HEK293 (cell line): Measurements from ENCODE around the gene RXYLT1.

ENCODE experiments used
- GFI1B ChIP-seq: fragments of 450-650 bp; formaldehyde crosslinking; IDR thresholded peaks from 2 replicates; pipeline ENCODE4 v1.5.1; 2016; ENCODE audit warnings: missing biosample characterization, missing genetic modification characterization
- HOXA7 ChIP-seq: sonication (generic); formaldehyde crosslinking; IDR thresholded peaks from 2 replicates; pipeline ENCODE4 v1.8.1; 2022; ENCODE audit warnings: missing genetic modification reagents, borderline replicate concordance
- IKZF3 ChIP-seq: fragments of 450-650 bp; IDR thresholded peaks from 2 replicates; pipeline ENCODE4 v1.5.0; 2018; ENCODE audit warnings: missing biosample characterization, mild to moderate bottlenecking, missing genetic modification characterization, moderate library complexity
- KLF10 ChIP-seq: fragments of 450-650 bp; IDR thresholded peaks from 2 replicates; pipeline ENCODE4 v1.5.1; 2018; ENCODE audit warnings: missing biosample characterization, mild to moderate bottlenecking, missing genetic modification characterization
- OSR2 ChIP-seq: fragments of 450-650 bp; formaldehyde crosslinking; IDR thresholded peaks from 2 replicates; pipeline ENCODE4 v1.5.1; 2016; ENCODE audit warnings: missing biosample characterization, missing genetic modification characterization
- SALL2 ChIP-seq: fragments of 450-650 bp; formaldehyde crosslinking; IDR thresholded peaks from 2 replicates; pipeline ENCODE4 v1.5.0; 2017; ENCODE audit warnings: missing biosample characterization, mild to moderate bottlenecking, missing genetic modification characterization, borderline replicate concordance
- ZBTB8A ChIP-seq: fragments of 450-650 bp; formaldehyde crosslinking; IDR thresholded peaks from 2 replicates; pipeline ENCODE4 v1.5.1; 2016; ENCODE audit warnings: missing biosample characterization, missing genetic modification characterization
- ZEB2 ChIP-seq: fragments of 450-650 bp; formaldehyde crosslinking; IDR thresholded peaks from 2 replicates; pipeline ENCODE4 v1.5.1; 2016; ENCODE audit warnings: missing biosample characterization, missing genetic modification characterization
- ZNF114 ChIP-seq: fragments of 450-650 bp; formaldehyde crosslinking; IDR thresholded peaks from 2 replicates; pipeline ENCODE4 v1.5.0; 2017; ENCODE audit warnings: missing biosample characterization, missing genetic modification characterization
- ZNF138 ChIP-seq: fragments of 450-650 bp; formaldehyde crosslinking; IDR thresholded peaks from 2 replicates; pipeline ENCODE4 v1.5.1; 2016; ENCODE audit warnings: missing biosample characterization, missing genetic modification characterization, borderline replicate concordance
- ZNF23 ChIP-seq: fragments of 450-650 bp; formaldehyde crosslinking; IDR thresholded peaks from 2 replicates; pipeline ENCODE4 v1.5.1; 2016; ENCODE audit warnings: missing biosample characterization, missing genetic modification characterization, borderline replicate concordance
- ZNF239 ChIP-seq: fragments of 450-650 bp; formaldehyde crosslinking; IDR thresholded peaks from 2 replicates; pipeline ENCODE4 v1.5.1; 2016; ENCODE audit warnings: missing biosample characterization, missing genetic modification characterization
- ZNF24 ChIP-seq: fragments of 450-650 bp; formaldehyde crosslinking; IDR thresholded peaks from 2 replicates; pipeline ENCODE4 v1.5.1; 2016; ENCODE audit warnings: missing biosample characterization, missing genetic modification characterization
- ZNF311 ChIP-seq: fragments of 450-650 bp; formaldehyde crosslinking; IDR thresholded peaks from 2 replicates; pipeline ENCODE4 v1.5.1; 2017; ENCODE audit warnings: missing biosample characterization, missing genetic modification characterization, borderline replicate concordance
- ZNF335 ChIP-seq: fragments of 450-650 bp; formaldehyde crosslinking; conservative IDR thresholded peaks from 2 replicates; pipeline ENCODE4 v1.5.1; 2016; ENCODE audit warnings: missing biosample characterization, missing genetic modification characterization
- ZNF521 ChIP-seq: fragments of 450-650 bp; formaldehyde crosslinking; IDR thresholded peaks from 2 replicates; pipeline ENCODE4 v1.5.1; 2017; ENCODE audit warnings: missing biosample characterization, mild to moderate bottlenecking, missing genetic modification characterization
- ZNF530 ChIP-seq: fragments of 450-650 bp; formaldehyde crosslinking; IDR thresholded peaks from 2 replicates; pipeline ENCODE4 v1.5.1; 2016; ENCODE audit warnings: low read depth, missing biosample characterization, missing genetic modification characterization
- ZNF544 ChIP-seq: fragments of 450-650 bp; formaldehyde crosslinking; IDR thresholded peaks from 2 replicates; pipeline ENCODE4 v1.5.0; 2017; ENCODE audit warnings: missing biosample characterization, missing genetic modification characterization
- ZNF548 ChIP-seq: fragments of 450-650 bp; formaldehyde crosslinking; IDR thresholded peaks from 2 replicates; pipeline ENCODE4 v1.5.1; 2016; ENCODE audit warnings: missing biosample characterization, missing genetic modification characterization
- ZNF561 ChIP-seq: fragments of 450-650 bp; IDR thresholded peaks from 2 replicates; pipeline ENCODE4 v1.5.1; 2018; ENCODE audit warnings: missing biosample characterization, missing genetic modification characterization, borderline replicate concordance
- ZNF670 ChIP-seq: fragments of 450-650 bp; formaldehyde crosslinking; IDR thresholded peaks from 2 replicates; pipeline ENCODE4 v1.5.1; 2016; ENCODE audit warnings: missing biosample characterization, missing genetic modification characterization, low read depth
- ZNF792 ChIP-seq: fragments of 450-650 bp; formaldehyde crosslinking; IDR thresholded peaks from 2 replicates; pipeline ENCODE4 v1.5.1; 2016; ENCODE audit warnings: missing biosample characterization, missing genetic modification characterization
- TF ChIP-seq, protein P1 (sequence below): fragments of 450-650 bp; formaldehyde crosslinking; IDR thresholded peaks from 2 replicates; pipeline ENCODE4 v1.5.1; 2016; ENCODE audit warnings: missing biosample characterization, missing genetic modification characterization
- TF ChIP-seq, protein P2 (sequence below): fragments of 450-650 bp; formaldehyde crosslinking; IDR thresholded peaks from 2 replicates; pipeline ENCODE4 v1.5.1; 2016; ENCODE audit warnings: missing biosample characterization, missing genetic modification characterization
- TF ChIP-seq, protein P3 (sequence below): fragments of 450-650 bp; formaldehyde crosslinking; IDR thresholded peaks from 2 replicates; pipeline ENCODE4 v1.5.1; 2016; ENCODE audit warnings: missing biosample characterization, missing genetic modification characterization
- TF ChIP-seq, protein P4 (sequence below): fragments of 450-650 bp; formaldehyde crosslinking; IDR thresholded peaks from 2 replicates; pipeline ENCODE4 v1.5.1; 2016; ENCODE audit warnings: missing biosample characterization, missing genetic modification characterization
- TF ChIP-seq, protein P5 (sequence below): fragments of 450-650 bp; formaldehyde crosslinking; IDR thresholded peaks from 2 replicates; pipeline ENCODE4 v1.5.1; 2016; ENCODE audit warnings: missing biosample characterization, missing genetic modification characterization
- TF ChIP-seq, protein P6 (sequence below): fragments of 450-650 bp; formaldehyde crosslinking; IDR thresholded peaks from 2 replicates; pipeline ENCODE4 v1.5.1; 2017; ENCODE audit warnings: missing biosample characterization, missing genetic modification characterization
- TF ChIP-seq, protein P7 (sequence below): fragments of 450-650 bp; formaldehyde crosslinking; IDR thresholded peaks from 2 replicates; pipeline ENCODE4 v1.5.1; 2017; ENCODE audit warnings: missing biosample characterization, missing genetic modification characterization

The RXYLT1 gene

DNA sequence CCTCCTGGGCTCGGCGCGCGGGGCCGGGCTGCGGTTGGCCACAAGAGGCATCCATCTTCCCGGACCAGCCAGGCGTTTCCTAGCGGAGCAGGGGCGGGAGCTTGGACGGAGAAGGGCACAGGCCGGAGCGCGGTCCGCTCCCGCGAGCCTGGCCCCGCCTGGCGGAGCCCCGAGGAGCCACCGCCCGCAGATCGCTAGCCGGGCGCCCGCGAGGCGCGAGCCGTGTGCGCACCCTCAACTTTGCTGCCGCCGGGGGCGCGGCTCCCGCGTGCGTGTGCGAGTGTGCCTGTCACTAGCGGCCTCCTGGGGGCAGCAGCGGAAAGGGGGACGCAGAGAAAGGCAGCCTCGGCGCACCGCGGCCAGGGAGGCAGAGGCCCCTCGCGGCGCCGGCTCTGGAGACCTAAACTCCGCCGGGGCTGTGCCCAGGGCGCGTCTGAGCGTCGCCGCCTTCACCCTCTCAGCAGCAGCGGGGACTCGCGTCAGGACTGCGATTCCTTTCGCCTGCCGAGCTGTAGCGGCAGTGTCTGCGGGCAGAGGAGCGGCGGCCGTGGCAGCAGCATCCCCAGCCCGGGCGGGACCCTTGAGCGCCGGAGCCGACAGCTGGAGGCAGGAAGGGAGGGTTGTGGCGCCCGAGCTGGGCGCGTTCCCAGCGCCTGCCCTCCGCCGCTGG lies 64.1 kb downstream of the RXYLT1 start (continued):
- no peak for TF ChIP-seq ZNF792 (tag by site-specific recombination)
- no peak for TF ChIP-seq OSR2 (tag by site-specific recombination)
- TF ChIP-seq SALL2 (tag by site-specific recombination): no peak
- peak; percentile 50; the same call in 1 of the 2 replicates for TF ChIP-seq ZNF24
- TF ChIP-seq, protein P1, sequence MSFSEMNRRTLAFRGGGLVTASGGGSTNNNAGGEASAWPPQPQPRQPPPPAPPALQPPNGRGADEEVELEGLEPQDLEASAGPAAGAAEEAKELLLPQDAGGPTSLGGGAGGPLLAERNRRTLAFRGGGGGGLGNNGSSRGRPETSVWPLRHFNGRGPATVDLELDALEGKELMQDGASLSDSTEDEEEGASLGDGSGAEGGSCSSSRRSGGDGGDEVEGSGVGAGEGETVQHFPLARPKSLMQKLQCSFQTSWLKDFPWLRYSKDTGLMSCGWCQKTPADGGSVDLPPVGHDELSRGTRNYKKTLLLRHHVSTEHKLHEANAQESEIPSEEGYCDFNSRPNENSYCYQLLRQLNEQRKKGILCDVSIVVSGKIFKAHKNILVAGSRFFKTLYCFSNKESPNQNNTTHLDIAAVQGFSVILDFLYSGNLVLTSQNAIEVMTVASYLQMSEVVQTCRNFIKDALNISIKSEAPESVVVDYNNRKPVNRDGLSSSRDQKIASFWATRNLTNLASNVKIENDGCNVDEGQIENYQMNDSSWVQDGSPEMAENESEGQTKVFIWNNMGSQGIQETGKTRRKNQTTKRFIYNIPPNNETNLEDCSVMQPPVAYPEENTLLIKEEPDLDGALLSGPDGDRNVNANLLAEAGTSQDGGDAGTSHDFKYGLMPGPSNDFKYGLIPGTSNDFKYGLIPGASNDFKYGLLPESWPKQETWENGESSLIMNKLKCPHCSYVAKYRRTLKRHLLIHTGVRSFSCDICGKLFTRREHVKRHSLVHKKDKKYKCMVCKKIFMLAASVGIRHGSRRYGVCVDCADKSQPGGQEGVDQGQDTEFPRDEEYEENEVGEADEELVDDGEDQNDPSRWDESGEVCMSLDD (tag by site-specific recombination): peak; percentile 69
- no peak for TF ChIP-seq ZNF530 (tag by site-specific recombination)
- no peak for TF ChIP-seq ZNF311 (tag by site-specific recombination)
- TF ChIP-seq, protein P2, sequence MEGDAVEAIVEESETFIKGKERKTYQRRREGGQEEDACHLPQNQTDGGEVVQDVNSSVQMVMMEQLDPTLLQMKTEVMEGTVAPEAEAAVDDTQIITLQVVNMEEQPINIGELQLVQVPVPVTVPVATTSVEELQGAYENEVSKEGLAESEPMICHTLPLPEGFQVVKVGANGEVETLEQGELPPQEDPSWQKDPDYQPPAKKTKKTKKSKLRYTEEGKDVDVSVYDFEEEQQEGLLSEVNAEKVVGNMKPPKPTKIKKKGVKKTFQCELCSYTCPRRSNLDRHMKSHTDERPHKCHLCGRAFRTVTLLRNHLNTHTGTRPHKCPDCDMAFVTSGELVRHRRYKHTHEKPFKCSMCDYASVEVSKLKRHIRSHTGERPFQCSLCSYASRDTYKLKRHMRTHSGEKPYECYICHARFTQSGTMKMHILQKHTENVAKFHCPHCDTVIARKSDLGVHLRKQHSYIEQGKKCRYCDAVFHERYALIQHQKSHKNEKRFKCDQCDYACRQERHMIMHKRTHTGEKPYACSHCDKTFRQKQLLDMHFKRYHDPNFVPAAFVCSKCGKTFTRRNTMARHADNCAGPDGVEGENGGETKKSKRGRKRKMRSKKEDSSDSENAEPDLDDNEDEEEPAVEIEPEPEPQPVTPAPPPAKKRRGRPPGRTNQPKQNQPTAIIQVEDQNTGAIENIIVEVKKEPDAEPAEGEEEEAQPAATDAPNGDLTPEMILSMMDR (tag by site-specific recombination): peak; percentile 100
- TF ChIP-seq, protein P3, sequence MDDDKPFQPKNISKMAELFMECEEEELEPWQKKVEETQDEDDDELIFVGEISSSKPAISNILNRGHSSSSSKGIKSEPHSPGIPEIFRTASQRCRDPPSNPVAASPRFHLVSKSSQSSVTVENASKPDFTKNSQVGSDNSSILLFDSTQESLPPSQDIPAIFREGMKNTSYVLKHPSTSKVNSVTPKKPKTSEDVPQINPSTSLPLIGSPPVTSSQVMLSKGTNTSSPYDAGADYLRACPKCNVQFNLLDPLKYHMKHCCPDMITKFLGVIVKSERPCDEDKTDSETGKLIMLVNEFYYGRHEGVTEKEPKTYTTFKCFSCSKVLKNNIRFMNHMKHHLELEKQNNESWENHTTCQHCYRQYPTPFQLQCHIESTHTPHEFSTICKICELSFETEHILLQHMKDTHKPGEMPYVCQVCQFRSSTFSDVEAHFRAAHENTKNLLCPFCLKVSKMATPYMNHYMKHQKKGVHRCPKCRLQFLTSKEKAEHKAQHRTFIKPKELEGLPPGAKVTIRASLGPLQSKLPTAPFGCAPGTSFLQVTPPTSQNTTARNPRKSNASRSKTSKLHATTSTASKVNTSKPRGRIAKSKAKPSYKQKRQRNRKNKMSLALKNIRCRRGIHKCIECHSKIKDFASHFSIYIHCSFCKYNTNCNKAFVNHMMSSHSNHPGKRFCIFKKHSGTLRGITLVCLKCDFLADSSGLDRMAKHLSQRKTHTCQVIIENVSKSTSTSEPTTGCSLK (tag by site-specific recombination): no peak
- TF ChIP-seq ZNF670: no peak
- TF ChIP-seq ZBTB8A: peak; percentile 94
- TF ChIP-seq ZEB2 (tag by site-specific recombination): peak; percentile 58
- TF ChIP-seq, protein P4, sequence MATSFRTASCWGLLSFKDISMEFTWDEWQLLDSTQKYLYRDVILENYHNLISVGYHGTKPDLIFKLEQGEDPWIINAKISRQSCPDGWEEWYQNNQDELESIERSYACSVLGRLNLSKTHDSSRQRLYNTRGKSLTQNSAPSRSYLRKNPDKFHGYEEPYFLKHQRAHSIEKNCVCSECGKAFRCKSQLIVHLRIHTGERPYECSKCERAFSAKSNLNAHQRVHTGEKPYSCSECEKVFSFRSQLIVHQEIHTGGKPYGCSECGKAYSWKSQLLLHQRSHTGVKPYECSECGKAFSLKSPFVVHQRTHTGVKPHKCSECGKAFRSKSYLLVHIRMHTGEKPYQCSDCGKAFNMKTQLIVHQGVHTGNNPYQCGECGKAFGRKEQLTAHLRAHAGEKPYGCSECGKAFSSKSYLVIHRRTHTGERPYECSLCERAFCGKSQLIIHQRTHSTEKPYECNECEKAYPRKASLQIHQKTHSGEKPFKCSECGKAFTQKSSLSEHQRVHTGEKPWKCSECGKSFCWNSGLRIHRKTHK (tag by site-specific recombination): no peak
- TF ChIP-seq IKZF3 (tag by site-specific recombination): peak; percentile 59; the same call in 1 of the 2 replicates
- no peak for TF ChIP-seq GFI1B (tag by site-specific recombination)
- TF ChIP-seq, protein P5, sequence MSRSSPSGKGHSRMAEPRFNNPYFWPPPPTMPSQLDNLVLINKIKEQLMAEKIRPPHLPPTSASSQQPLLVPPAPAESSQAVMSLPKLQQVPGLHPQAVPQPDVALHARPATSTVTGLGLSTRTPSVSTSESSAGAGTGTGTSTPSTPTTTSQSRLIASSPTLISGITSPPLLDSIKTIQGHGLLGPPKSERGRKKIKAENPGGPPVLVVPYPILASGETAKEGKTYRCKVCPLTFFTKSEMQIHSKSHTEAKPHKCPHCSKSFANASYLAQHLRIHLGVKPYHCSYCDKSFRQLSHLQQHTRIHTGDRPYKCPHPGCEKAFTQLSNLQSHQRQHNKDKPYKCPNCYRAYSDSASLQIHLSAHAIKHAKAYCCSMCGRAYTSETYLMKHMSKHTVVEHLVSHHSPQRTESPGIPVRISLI (tag by site-specific recombination): no peak
- TF ChIP-seq ZNF138: no peak
- no peak for TF ChIP-seq ZNF544 (tag by site-specific recombination)
- no peak for TF ChIP-seq HOXA7 (CRISPR knock-in tag)
- TF ChIP-seq ZNF521: no peak
- TF ChIP-seq ZNF561 (tag by site-specific recombination): peak; percentile 99; the same call in 1 of the 2 replicates
- no peak for TF ChIP-seq ZNF23 (tag by site-specific recombination)
- TF ChIP-seq, protein P6, sequence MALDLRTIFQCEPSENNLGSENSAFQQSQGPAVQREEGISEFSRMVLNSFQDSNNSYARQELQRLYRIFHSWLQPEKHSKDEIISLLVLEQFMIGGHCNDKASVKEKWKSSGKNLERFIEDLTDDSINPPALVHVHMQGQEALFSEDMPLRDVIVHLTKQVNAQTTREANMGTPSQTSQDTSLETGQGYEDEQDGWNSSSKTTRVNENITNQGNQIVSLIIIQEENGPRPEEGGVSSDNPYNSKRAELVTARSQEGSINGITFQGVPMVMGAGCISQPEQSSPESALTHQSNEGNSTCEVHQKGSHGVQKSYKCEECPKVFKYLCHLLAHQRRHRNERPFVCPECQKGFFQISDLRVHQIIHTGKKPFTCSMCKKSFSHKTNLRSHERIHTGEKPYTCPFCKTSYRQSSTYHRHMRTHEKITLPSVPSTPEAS (tag by site-specific recombination): no peak
- no peak for TF ChIP-seq ZNF548 (tag by site-specific recombination)
- no peak for TF ChIP-seq ZNF335 (tag by site-specific recombination)
- no peak for TF ChIP-seq ZNF114 (tag by site-specific recombination)
- TF ChIP-seq KLF10 (tag by site-specific recombination): peak; percentile 94
- TF ChIP-seq, protein P7, sequence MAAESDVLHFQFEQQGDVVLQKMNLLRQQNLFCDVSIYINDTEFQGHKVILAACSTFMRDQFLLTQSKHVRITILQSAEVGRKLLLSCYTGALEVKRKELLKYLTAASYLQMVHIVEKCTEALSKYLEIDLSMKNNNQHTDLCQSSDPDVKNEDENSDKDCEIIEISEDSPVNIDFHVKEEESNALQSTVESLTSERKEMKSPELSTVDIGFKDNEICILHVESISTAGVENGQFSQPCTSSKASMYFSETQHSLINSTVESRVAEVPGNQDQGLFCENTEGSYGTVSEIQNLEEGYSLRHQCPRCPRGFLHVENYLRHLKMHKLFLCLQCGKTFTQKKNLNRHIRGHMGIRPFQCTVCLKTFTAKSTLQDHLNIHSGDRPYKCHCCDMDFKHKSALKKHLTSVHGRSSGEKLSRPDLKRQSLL: peak; percentile 95
- no peak for TF ChIP-seq ZNF239
